Thoracic aorta (tissue), 2 donors: ENCODE results near the gene DTNB. TPM values are rescaled to one million over a fixed set of nuclear protein-coding genes. Genes with fewer than 3 reads are reported as not detected.
A peak's percentile ranks its signal among the peaks of the same experiment; 100 is the strongest.

Experiments
- ATAC-seq: fragments of 150-250 bp; one replicate; pipeline ENCODE4 v1.8.0; 2017; ENCODE audit warnings: low read depth; ENCODE audit not compliant: insufficient number of reproducible peaks, low FRiP score
- DNase-seq: peaks from one replicate; pipeline ENCODE4 v3.0.0-alpha.2; 2020; ENCODE audit warnings: low spot score
- H3K27ac ChIP-seq, 2 donors: fragments of 200-600 bp; sonication (generic); 1 replicate in 1 of 2; 2 replicates in 1 of 2; pipeline ENCODE4 v1.5.1; 2016; ENCODE audit warnings: mild to moderate bottlenecking in 2 of 2, moderate library complexity in 2 of 2
- H3K27me3 ChIP-seq: fragments of 200-600 bp; sonication (generic); replicated peaks from 2 replicates; pipeline ENCODE4 v1.6.0; 2016; ENCODE audit warnings: mild to moderate bottlenecking; ENCODE audit not compliant: insufficient read depth
- H3K36me3 ChIP-seq: fragments of 200-600 bp; sonication (generic); one replicate; pipeline ENCODE4 v1.5.1; 2016
- H3K4me1 ChIP-seq, 2 donors: fragments of 200-600 bp; sonication (generic); 1 replicate in 1 of 2; 2 replicates in 1 of 2; pipeline versions ENCODE4 v1.5.1 to v1.6.0; 2016; ENCODE audit warnings: low read depth in 2 of 2, mild to moderate bottlenecking in 1 of 2; ENCODE audit not compliant: control insufficient read depth in 1 of 2
- H3K4me3 ChIP-seq: fragments of 200-600 bp; sonication (generic); 2 replicates; pipeline ENCODE4 v1.5.1; 2016; ENCODE audit warnings: mild to moderate bottlenecking
- H3K9me3 ChIP-seq: fragments of 200-600 bp; sonication (generic); 2 replicates; pipeline ENCODE4 v1.5.1; 2016
- CTCF ChIP-seq: fragments of 200-600 bp; sonication (generic); IDR thresholded peaks from one replicate; pipeline ENCODE4 v1.5.1; 2019; ENCODE audit warnings: antibody characterized with exemption
- total RNA-seq, 2 donors: library from RNA; depleted of rRNA; stranded (reverse); fragments of >200 nt; gene quantifications; one replicate each; pipeline versions ENCODE4 v1.1.0 to v1.2.3, GENCODE V29; 2016

The DTNB gene
- total RNA-seq, 2 donors from 2014 or later: 16.3 to 76.2 TPM

GRCh38 chr2:25655316-25655715, 18.1 kb downstream of the DTNB start:
- Histone ChIP-seq H3K36me3 (no peaks in the 10 kb centered on the region), H3K4me3 (no peak overlapping the region), H3K9me3 (no peaks in the 10 kb centered on the region), H3K4me1 (no peaks in the 10 kb centered on the region), H3K27me3 (no peaks in the 10 kb centered on the region), H3K27ac (no peak overlapping the region)
- no peak for TF ChIP-seq CTCF
- ATAC-seq: no peak
- DNase-seq: no peak

GRCh38 chr2:25654801-25655200, 18.6 kb downstream of the DTNB start:
- no peaks in the 10 kb centered on the region for H3K36me3 ChIP-seq
- H3K4me3 ChIP-seq: no peak overlapping the region
- no peak for TF ChIP-seq CTCF
- ATAC-seq: no peak
- H3K9me3 ChIP-seq: no peaks in the 10 kb centered on the region
- H3K4me1 ChIP-seq: no peaks in the 10 kb centered on the region
- no peaks in the 10 kb centered on the region for H3K27me3 ChIP-seq
- H3K27ac ChIP-seq: no peak overlapping the region
- no peak for DNase-seq

DNA sequence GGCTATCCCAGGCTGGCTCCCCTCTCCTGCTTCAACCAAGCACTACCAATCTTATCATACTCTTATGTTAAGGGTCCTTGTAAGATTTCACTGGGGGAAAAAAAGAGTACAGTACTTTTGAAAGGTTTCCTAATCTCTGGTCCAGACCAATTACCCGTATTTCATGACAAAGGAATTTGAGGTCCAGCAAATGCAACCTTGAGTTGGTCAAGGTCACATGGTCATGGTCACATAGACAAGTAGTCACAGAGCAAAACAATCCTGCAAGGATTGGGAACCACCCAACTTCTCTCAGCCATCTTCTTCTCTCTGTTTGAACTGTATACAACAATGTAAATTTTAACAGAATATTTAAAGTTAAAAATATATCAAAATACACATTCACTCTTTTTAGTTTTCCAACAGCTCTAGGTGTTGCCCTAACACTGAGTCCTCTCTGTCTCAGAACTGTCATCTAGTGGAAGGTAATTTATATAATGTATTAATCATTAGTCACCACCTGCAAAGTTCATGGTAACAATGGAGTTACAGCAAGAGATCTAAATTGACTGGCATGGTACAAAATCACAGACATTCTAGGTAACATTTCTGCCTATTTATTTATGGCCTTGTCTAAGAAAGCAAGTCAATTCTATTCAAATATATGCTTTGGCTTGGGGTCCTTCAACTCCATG, 21.5 kb downstream of the DTNB start:
- Histone ChIP-seq H3K9me3 (no peaks in the 10 kb centered on the region), H3K27ac (no peak overlapping the region), H3K27me3 (no peaks in the 10 kb centered on the region), H3K4me1 (no peaks in the 10 kb centered on the region), H3K4me3 (no peak overlapping the region), H3K36me3 (no peaks in the 10 kb centered on the region)
- DNase-seq (no peak), ATAC-seq (no peak)
- no peak for TF ChIP-seq CTCF

GRCh38 chr2:25651066-25651465, 22.3 kb downstream of the DTNB start:
- Histone ChIP-seq H3K27me3 (no peaks in the 10 kb centered on the region), H3K4me1 (no peaks in the 10 kb centered on the region), H3K27ac (no peak overlapping the region), H3K36me3 (no peaks in the 10 kb centered on the region), H3K4me3 (no peak overlapping the region), H3K9me3 (no peaks in the 10 kb centered on the region)
- no peak for DNase-seq
- no peak for TF ChIP-seq CTCF
- ATAC-seq: no peak

GRCh38 chr2:25650256-25650655, 23.1 kb downstream of the DTNB start:
- H3K4me1 ChIP-seq: no peaks in the 10 kb centered on the region
- DNase-seq (no peak), ATAC-seq (no peak)
- no peaks in the 10 kb centered on the region for H3K9me3 ChIP-seq
- TF ChIP-seq CTCF: no peak
- no peaks in the 10 kb centered on the region for H3K27me3 ChIP-seq
- no peaks in the 10 kb centered on the region for H3K36me3 ChIP-seq
- H3K27ac ChIP-seq: peak overlapping the region in 1 of 2 donors; percentile 13
- no peak overlapping the region for H3K4me3 ChIP-seq
